ENCODE results near the gene COL28A1.
A peak's percentile ranks its signal among the peaks of the same experiment; 100 is the strongest.

The COL28A1 gene

GRCh38 chr7:7417414-7417813 lies 118.3 kb downstream of the COL28A1 start:
- TF ChIP-seq CTCF (IDR thresholded peaks at IDR 0.05) = no peak
- H3K27me3 ChIP-seq = no peaks in the 10 kb centered on the region

GRCh38 chr7:7416031-7416858 lies 119.4 kb downstream of the COL28A1 start:
- TF ChIP-seq CTCF (IDR thresholded peaks at IDR 0.05) = no peak
- no peak overlapping the region for H3K4me3 ChIP-seq (ENCODE audit: low read depth in 1 of 2, low read length in 1 of 2)
- H3K36me3 ChIP-seq = no peaks in the 10 kb centered on the region
- peaks cover 20 to 23% of the 10 kb centered on the region in 2 experiments for H3K4me1 ChIP-seq (ENCODE audit: control insufficient read depth in 1 of 2, insufficient read depth in 1 of 2, low read depth in 1 of 2, low read length in 1 of 2)
- peak overlapping the region; percentile 30 for H3K27ac ChIP-seq
- H3K27me3 ChIP-seq = no peaks in the 10 kb centered on the region
- no peaks in the 10 kb centered on the region for H3K9me3 ChIP-seq

More at GRCh38 chr7:7417414-7417813, 118.3 kb downstream of the COL28A1 start:
- Histone ChIP-seq H3K4me1 (ENCODE audit: control insufficient read depth in 1 of 2, insufficient read depth in 1 of 2, low read depth in 1 of 2, low read length in 1 of 2) (peaks cover 20 to 23% of the 10 kb centered on the region in 2 experiments), H3K36me3 (no peaks in the 10 kb centered on the region), H3K9me3 (no peaks in the 10 kb centered on the region), H3K4me3 (ENCODE audit: low read depth in 1 of 2, low read length in 1 of 2) (peak overlapping the region; percentile 39 to 43), H3K27ac (peak overlapping the region; percentile 88)

GRCh38 chr7:7414791-7415603 lies 120.7 kb downstream of the COL28A1 start:
- H3K27ac ChIP-seq = no peak overlapping the region
- no peaks in the 10 kb centered on the region for H3K36me3 ChIP-seq
- peaks cover 20 to 23% of the 10 kb centered on the region in 2 experiments for H3K4me1 ChIP-seq (ENCODE audit: control insufficient read depth in 1 of 2, insufficient read depth in 1 of 2, low read depth in 1 of 2, low read length in 1 of 2)
- no peak for TF ChIP-seq CTCF (IDR thresholded peaks at IDR 0.05)
- no peaks in the 10 kb centered on the region for H3K9me3 ChIP-seq
- H3K27me3 ChIP-seq = no peaks in the 10 kb centered on the region
- no peak overlapping the region for H3K4me3 ChIP-seq (ENCODE audit: low read depth in 1 of 2, low read length in 1 of 2)

GRCh38 chr7:7408001-7408770 lies 127.5 kb downstream of the COL28A1 start:
- no peaks in the 10 kb centered on the region for H3K4me1 ChIP-seq (ENCODE audit: control insufficient read depth in 1 of 2, insufficient read depth in 1 of 2, low read depth in 1 of 2, low read length in 1 of 2)
- H3K4me3 ChIP-seq (ENCODE audit: low read depth in 1 of 2, low read length in 1 of 2) = no peak overlapping the region
- H3K9me3 ChIP-seq = no peaks in the 10 kb centered on the region
- no peak for TF ChIP-seq CTCF (IDR thresholded peaks at IDR 0.05)
- H3K27me3 ChIP-seq = no peaks in the 10 kb centered on the region
- H3K36me3 ChIP-seq = no peaks in the 10 kb centered on the region
- H3K27ac ChIP-seq = no peak overlapping the region

GRCh38 chr7:7405461-7405860 lies 130.2 kb downstream of the COL28A1 start:
- no peak for TF ChIP-seq CTCF (IDR thresholded peaks at IDR 0.05)
- Histone ChIP-seq H3K27me3 (no peaks in the 10 kb centered on the region), H3K27ac (no peak overlapping the region), H3K4me1 (ENCODE audit: control insufficient read depth in 1 of 2, insufficient read depth in 1 of 2, low read depth in 1 of 2, low read length in 1 of 2) (no peaks in the 10 kb centered on the region), H3K9me3 (no peaks in the 10 kb centered on the region), H3K36me3 (no peaks in the 10 kb centered on the region), H3K4me3 (ENCODE audit: low read depth in 1 of 2, low read length in 1 of 2) (no peak overlapping the region)

All from neutrophil (primary cell).